HG03571 (cell line): Measurements from ENCODE around the gene DPEP2.
"Not testable (repeated sequence)": the region's sequence is repeated elsewhere in the genome, so short reads cannot be mapped to it uniquely, and the experiment has no call there.

Experiments
- ATAC-seq: cut with Tn5 transposase; IDR thresholded peaks from one replicate; pipeline ENCODE4 v1.9.1; 2021; ENCODE audit not compliant: unreplicated experiment

Gene DPEP2

GRCh38 chr16:67977469-67978227 lies 21.6 kb downstream of the DPEP2 start:
- ATAC-seq, result no peak

DNA sequence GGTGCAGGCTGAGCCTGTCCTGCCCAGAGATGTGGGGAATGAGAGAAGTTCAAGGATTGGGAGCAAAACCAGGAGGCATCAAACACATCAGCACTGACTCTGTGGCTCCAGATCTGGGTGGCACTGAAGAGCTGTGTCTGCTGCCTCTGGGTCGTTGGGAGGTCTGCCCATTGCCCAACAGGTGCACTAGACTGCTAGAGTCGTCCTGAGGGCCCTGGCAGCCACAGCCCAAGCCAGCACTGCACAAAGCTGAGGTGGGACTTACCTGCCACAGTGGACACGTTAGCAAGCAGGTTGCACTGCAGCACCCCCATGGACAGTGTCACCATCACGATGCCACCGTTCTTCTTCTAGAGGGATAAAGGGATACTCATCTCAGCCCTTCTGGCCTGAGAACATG lies 22.3 kb downstream of the DPEP2 start:
- ATAC-seq, result no peak

DNA sequence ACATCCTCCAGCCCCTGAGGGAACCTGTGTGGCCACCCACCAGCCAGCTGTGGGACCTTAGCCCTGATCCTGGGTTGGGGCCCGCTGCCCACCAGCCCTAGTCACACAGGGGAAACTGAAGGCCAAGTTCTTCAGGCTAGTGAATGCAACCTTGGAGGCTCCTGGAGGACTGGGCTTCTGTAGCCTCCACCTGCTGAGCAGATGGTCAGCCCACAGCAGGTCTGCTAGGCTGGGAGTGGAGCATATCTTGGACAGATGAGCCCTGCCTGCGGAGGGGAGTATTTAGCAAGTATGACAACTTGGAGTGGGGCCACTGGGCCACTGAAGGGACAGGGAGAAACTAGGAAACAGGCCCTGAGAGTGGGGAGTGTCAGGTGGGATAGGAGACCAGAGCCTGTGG lies 23.1 kb downstream of the DPEP2 start:
- ATAC-seq, result no peak

GRCh38 chr16:67975321-67976105 lies 23.8 kb downstream of the DPEP2 start:
- ATAC-seq, result no peak

GRCh38 chr16:67972285-67972684 lies 27.0 kb downstream of the DPEP2 start:
- ATAC-seq, result not testable (repeated sequence)

- ATAC-seq, result no peak
Observed at GRCh38 chr16:67971111-67971510, 28.2 kb downstream of the DPEP2 start.

DNA sequence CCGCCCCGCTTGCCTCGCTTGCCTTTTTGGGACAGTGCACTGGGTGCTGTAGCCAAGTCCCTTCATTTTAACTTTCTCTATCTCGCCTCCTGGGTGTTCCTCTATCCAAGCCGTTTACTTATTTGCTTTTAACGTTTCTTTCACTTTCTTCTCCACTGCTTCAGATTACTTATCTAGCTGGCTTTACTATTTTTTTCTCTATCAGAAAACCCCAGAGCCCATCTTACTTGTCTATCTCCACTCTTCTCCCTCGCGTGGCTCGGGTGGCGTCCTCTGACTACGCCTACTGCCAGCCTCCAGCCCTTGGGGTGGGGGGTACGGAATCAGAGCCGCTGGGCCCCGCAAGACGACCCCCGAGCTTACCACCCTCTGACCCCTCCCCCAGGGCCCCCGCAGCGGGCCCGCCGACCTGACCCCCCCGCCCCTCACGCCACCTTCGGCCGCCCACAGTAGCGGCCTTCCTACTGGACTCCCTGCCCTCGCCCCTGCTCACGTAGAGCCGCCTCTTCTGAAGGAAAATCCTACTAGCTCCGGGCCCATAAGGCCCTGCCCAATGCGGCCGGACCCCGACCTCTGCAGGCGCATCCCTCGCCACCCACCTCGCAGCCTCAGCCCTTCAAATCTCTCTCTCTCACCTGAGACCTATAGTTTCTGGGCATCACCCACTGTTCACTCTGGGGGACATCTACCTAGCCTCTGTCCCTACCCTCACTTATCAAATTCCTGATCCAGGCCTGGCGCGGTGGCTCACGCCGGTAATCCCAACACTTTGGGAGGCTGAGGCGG lies 29.8 kb downstream of the DPEP2 start:
- ATAC-seq, result no peak

DNA sequence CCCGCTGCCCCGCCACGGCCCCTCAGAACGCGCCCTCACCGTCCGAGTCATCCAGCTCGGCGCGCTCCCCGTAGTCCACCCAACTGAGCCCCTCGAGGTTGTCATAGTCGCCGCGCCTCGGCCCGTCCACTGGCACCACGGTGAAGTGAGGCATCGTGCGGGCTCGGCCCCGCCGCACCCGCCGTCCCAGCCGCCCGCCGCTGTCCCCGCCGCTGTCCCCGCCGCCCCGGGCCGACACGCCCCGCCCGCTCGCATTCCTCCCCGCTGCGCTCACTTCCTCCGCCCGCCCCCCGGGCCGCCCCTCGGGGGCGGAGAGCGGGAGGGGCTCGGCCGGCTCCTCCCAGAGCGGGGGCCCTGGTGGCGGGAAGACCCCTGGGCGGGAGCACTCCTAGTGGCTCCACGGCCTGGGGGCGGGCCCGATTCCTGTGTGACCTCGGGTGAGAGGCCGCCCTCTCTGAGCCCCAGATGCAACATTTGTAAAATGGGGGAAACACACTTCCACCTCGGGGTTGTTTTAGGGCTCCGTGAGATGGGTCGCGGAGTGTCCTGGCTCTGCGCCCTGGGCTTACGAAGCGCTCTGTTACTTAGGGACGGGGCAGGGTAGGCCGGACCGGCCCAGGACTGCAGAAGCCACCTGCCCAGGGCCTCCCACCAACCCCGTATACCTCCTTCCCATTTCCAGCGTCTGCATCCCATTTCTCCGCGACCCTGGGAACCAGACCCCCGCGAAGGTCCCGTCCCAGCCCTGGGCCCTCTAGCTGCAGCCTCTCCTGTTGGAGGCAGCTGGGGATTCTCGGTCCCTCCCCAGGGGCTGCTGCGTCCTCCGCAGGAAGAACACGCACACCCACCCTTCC lies 30.7 kb downstream of the DPEP2 start, which contains the start of gene SLC12A4:
SLC12A4 (minus strand) TSS at position 238 of the 854 bp plus-strand sequence; CDS start at position 154, 84 bp downstream.
- ATAC-seq, result peak; percentile 80

GRCh38 chr16:67967958-67968399 lies 31.3 kb downstream of the DPEP2 start:
- peak; percentile 20 for ATAC-seq

- ATAC-seq, result no peak
Observed at GRCh38 chr16:67967183-67967957, 31.9 kb downstream of the DPEP2 start.

DNA sequence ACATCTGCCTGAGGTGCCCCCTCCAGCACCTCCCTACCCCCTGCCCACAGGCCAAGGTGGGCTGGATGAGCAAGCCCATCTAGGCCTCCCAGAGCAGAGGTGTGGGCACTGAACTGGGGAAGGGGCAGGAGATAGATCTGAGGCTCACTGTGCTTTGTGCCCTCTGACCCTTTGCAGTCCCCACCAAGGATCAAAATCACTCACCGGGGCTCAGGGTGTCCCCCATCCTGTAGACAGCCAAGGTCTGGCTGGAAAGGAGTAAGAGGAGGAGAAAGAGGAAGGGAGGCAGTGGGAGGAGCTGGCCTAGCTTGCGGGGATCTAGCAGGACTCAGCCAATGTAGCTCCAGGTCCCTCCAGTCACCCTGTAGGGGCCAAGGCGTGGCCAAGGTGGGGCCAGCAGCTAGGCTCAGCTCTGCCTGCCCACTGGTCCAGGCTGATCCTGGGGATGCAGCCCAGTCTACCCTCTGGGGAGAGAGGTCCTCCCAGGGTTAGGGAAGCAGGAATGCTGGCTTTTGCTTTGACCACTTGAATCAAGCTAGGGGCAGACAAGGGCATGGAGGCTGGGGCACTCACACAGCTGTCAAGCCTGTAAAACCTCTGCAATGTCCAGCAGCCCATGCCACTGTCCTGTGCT lies 32.6 kb downstream of the DPEP2 start:
- ATAC-seq, result no peak

- no peak for ATAC-seq
Observed at GRCh38 chr16:67965668-67966548, 33.4 kb downstream of the DPEP2 start.

DNA sequence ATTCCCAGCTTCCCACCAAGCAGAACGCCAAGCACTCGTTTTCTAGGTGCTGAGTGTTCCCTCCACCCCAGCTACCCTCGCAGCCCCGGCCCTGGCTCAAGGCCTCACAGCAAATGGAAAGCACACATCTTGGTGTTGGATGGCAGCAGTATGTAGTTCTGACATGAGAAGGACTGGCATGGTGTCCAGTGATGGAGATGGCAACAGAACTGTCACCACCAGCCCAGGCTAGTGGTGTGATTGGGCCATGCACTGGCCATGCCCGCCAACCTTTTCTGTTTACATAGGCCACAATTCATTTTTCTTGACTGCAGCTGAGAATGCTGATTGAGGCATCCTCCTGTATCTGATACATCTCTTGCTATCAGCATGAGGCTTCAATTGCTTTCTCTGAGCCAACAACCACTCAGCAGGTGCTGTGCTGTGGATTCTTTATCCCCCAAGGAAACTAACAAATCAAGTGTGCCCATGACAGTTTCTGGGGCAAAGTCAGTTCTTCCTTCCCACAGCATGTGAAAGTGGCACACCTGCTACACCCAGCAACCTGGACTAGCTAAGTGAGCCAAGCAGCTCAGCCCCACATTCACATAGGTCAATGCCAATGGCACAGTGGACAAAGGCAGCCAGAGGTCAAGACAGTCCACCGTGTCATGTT lies 34.7 kb downstream of the DPEP2 start:
- ATAC-seq, result no peak

GRCh38 chr16:67963662-67964321 lies 35.5 kb downstream of the DPEP2 start:
- ATAC-seq, result no peak

- ATAC-seq, result no peak
Observed at GRCh38 chr16:67963292-67963661, 36.0 kb downstream of the DPEP2 start.

DNA sequence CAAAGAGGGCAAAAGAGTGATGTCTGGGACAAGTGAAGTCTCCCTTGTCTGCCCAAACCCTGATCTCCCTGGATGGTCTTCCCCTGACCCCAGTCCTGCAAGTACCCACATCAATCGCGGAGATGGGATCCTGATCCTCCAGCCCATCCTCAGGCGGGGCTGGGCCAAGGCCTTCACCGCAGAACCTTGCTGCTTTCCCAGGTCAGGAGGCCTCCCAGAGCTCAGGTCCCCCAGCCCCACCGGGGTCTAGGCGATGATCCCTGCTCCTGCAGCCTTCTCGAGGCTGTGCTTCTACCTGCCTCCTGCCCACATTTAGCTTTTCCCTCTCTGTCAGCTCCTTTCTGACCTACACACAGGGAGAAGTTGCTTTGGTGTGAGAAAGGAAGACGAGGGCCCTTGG lies 37.1 kb downstream of the DPEP2 start:
- no peak for ATAC-seq

GRCh38 chr16:67961551-67961957 lies 37.7 kb downstream of the DPEP2 start:
- ATAC-seq, result no peak
